Mesothelial cell of epicardium (in vitro differentiated cells): ENCODE data around the gene PDZD7. TPM values are rescaled to one million over a fixed set of nuclear protein-coding genes. Genes with fewer than 3 reads are reported as not detected.
A peak's percentile ranks its signal among the peaks of the same experiment; 100 is the strongest.
"Not testable (repeated sequence)": the region's sequence is repeated elsewhere in the genome, so short reads cannot be mapped to it uniquely, and the experiment has no call there.

Source experiments
- DNase-seq, 2 experiments: peaks; one replicate each; pipeline ENCODE4 v3.0.0; 2021; ENCODE audit warnings: low spot score in 2 of 2; ENCODE audit not compliant: unreplicated experiment in 2 of 2
- H3K27ac Mint-ChIP-seq: 2 replicates; pipeline ENCODE4 v1.8.0; 2021; ENCODE audit warnings: mixed read lengths
- H3K27me3 Mint-ChIP-seq: 2 replicates; pipeline ENCODE4 v1.8.0; 2021; ENCODE audit warnings: low read depth, mixed read lengths
- H3K36me3 Mint-ChIP-seq: 2 replicates; pipeline ENCODE4 v1.8.0; 2021; ENCODE audit warnings: mixed read lengths
- H3K4me1 Mint-ChIP-seq: 2 replicates; pipeline ENCODE4 v1.8.0; 2021; ENCODE audit warnings: mixed read lengths
- H3K4me3 Mint-ChIP-seq: 2 replicates; pipeline ENCODE4 v1.8.0; 2021; ENCODE audit warnings: mild to moderate bottlenecking, moderate library complexity, mixed read lengths
- H3K9me3 Mint-ChIP-seq: 2 replicates; pipeline ENCODE4 v1.8.0; 2021; ENCODE audit warnings: mixed read lengths
- CTCF ChIP-seq: fragments of 200-600 bp; sonication (generic); IDR thresholded peaks from one replicate; pipeline ENCODE4 v1.5.0; 2021; ENCODE audit warnings: antibody characterized with exemption; ENCODE audit not compliant: unreplicated experiment
- total RNA-seq: library from RNA; stranded (reverse); gene quantifications from 3 replicates; pipeline ENCODE4 v1.2.1, GENCODE V29; 2021

PDZD7 gene
- total RNA-seq, 1 donor from 2014 or later, result 1.8 TPM

- Mint-ChIP-seq H3K4me3 (no peak overlapping the region), H3K27ac (no peak overlapping the region), H3K9me3 (no peaks in the 10 kb centered on the region), H3K27me3 (no peaks in the 10 kb centered on the region), H3K4me1 (peaks cover 5% of the 10 kb centered on the region), H3K36me3 (peaks cover 17% of the 10 kb centered on the region)
- DNase-seq, result no peak
- TF ChIP-seq CTCF, result no peak
Measured at GRCh38 chr10:100978901-100979195, 52.1 kb downstream of the PDZD7 start.

GRCh38 chr10:100978121-100978900 is 52.6 kb downstream of the PDZD7 start:
- Mint-ChIP-seq H3K27ac (no peak overlapping the region), H3K27me3 (no peaks in the 10 kb centered on the region), H3K9me3 (no peaks in the 10 kb centered on the region), H3K36me3 (peaks cover 17% of the 10 kb centered on the region), H3K4me3 (no peak overlapping the region), H3K4me1 (peaks cover 5% of the 10 kb centered on the region)
- TF ChIP-seq CTCF, result no peak
- peak in 1 of 2 experiments; percentile 17 for DNase-seq

- no peak overlapping the region for H3K27ac Mint-ChIP-seq
- DNase-seq, result peak in 1 of 2 experiments; percentile 21
Measured at GRCh38 chr10:100977436-100977835, 53.5 kb downstream of the PDZD7 start.

GRCh38 chr10:100976906-100977305 is 54.0 kb downstream of the PDZD7 start:
- H3K36me3 Mint-ChIP-seq, result peaks cover 17% of the 10 kb centered on the region
- H3K27ac Mint-ChIP-seq, result no peak overlapping the region

More at GRCh38 chr10:100977436-100977835, 53.5 kb downstream of the PDZD7 start:
- Mint-ChIP-seq H3K27me3 (no peaks in the 10 kb centered on the region), H3K4me1 (peaks cover 5% of the 10 kb centered on the region), H3K36me3 (peaks cover 17% of the 10 kb centered on the region), H3K9me3 (no peaks in the 10 kb centered on the region), H3K4me3 (no peak overlapping the region)
- no peak for TF ChIP-seq CTCF

GRCh38 chr10:100975397-100975796 is 55.5 kb downstream of the PDZD7 start:
- H3K9me3 Mint-ChIP-seq, H3K4me3 Mint-ChIP-seq, H3K27me3 Mint-ChIP-seq, H3K27ac Mint-ChIP-seq, H3K36me3 Mint-ChIP-seq: not testable (repeated sequence)
- peak in 1 of 2 experiments; percentile 6 for DNase-seq
- peaks cover 11% of the 10 kb centered on the region for H3K4me1 Mint-ChIP-seq

More at GRCh38 chr10:100976906-100977305, 54.0 kb downstream of the PDZD7 start:
- no peak for DNase-seq
- no peak overlapping the region for H3K4me3 Mint-ChIP-seq
- H3K4me1 Mint-ChIP-seq, result peaks cover 5% of the 10 kb centered on the region
- H3K27me3 Mint-ChIP-seq, result no peaks in the 10 kb centered on the region
- TF ChIP-seq CTCF, result no peak
- H3K9me3 Mint-ChIP-seq, result no peaks in the 10 kb centered on the region

- Mint-ChIP-seq H3K9me3 (no peaks in the 10 kb centered on the region), H3K36me3 (no peaks in the 10 kb centered on the region), H3K27ac (no peak overlapping the region), H3K4me1 (peaks cover 18% of the 10 kb centered on the region), H3K4me3 (no peak overlapping the region), H3K27me3 (no peaks in the 10 kb centered on the region)
- TF ChIP-seq CTCF, result no peak
- peak in 1 of 2 experiments; percentile 29 for DNase-seq
Measured at GRCh38 chr10:100972904-100973535, 57.9 kb downstream of the PDZD7 start.
